Left cardiac atrium (tissue), 4 donors: ENCODE results near the gene SNRNP70. TPM values are rescaled to one million over a fixed set of nuclear protein-coding genes. Genes with fewer than 3 reads are reported as not detected.

ENCODE experiments used
- ATAC-seq, 2 donors: fragments of 200-7000 bp; cut with Tn5 transposase; one replicate each; pipeline ENCODE4 v1.9.1; 2020; ENCODE audit warnings: mild to moderate bottlenecking in 2 of 2, moderate library complexity in 2 of 2
- DNase-seq: peaks from one replicate; pipeline ENCODE4 v3.0.0-alpha.2; 2020
- intact Hi-C, 2 donors: fragments of 100-400 bp; cut with DNase I; formaldehyde crosslinking; loops; one replicate each; pipeline versions ENCODE4 v1.14.1 to v1.15.1; 2022 to 2023
- total RNA-seq, 2 donors: library from RNA; stranded (reverse); fragmentation: NEBNext Ultra II Directional; extraction: Animal tissue kit (Norgen Biotek cat#: 25700); gene quantifications; one replicate each; pipeline ENCODE4 v1.2.1, GENCODE V29; 2021
- donor health status: DM: no; HTN: yes; CAD: no.
- donor health status: DM: no; HTN: yes; CAD: no; lungs with severe emphysema.
- donor health status: DM: yes; HTN: yes; CAD: no.
- donor health status: Dilated cardiomyopathy.

SNRNP70 gene
- total RNA-seq, 2 donors from 2014 or later, result 98.3 to 134 TPM

- intact Hi-C loops, result no loop called here
- ATAC-seq (no peak), DNase-seq (no peak)
Measured at GRCh38 chr19:49153167-49153809, 68.0 kb downstream of the SNRNP70 start.

GRCh38 chr19:49154279-49154678 is 69.0 kb downstream of the SNRNP70 start:
- intact Hi-C loops, result no loop called here
- ATAC-seq (no peak), DNase-seq (no peak)

GRCh38 chr19:49155005-49155819 is 70.0 kb downstream of the SNRNP70 start, which contains the start of gene HRC:
Gene HRC, minus strand, starts transcription at chr19:49155396. Its CDS starts 159 bp downstream, at chr19:49155237.
- intact Hi-C loops, result no loop called here
- peak; percentile 44 to 60 for ATAC-seq

GRCh38 chr19:49155820-49156346 is 70.6 kb downstream of the SNRNP70 start:
- intact Hi-C loops, result no loop called here
- DNase-seq (peak; percentile 48), ATAC-seq (peak; percentile 28 to 43)

More at GRCh38 chr19:49155005-49155819, 70.0 kb downstream of the SNRNP70 start, which contains the start of gene HRC:
- DNase-seq, result peak; percentile 67

- DNase-seq (peak; percentile 96), ATAC-seq (peak; percentile 88 to 90)
- intact Hi-C loops, result no loop called here
Measured at GRCh38 chr19:49157445-49158224, 72.4 kb downstream of the SNRNP70 start, which contains the start of gene TRPM4. Gene TRPM4, plus strand, starts transcription at chr19:49157792. Its CDS starts 75 bp downstream, at chr19:49157867.

Other genes with a start within 250 kb of the SNRNP70 start
- 1 to 10 TPM; 2.8 to 5.4 TPM for gene HSD17B14, start 249.0 kb upstream of the SNRNP70 start, total RNA-seq
- 10 to 100 TPM; 29.6 to 67.1 TPM for gene PLEKHA4, start 216.8 kb upstream of the SNRNP70 start, total RNA-seq
- 10 to 100 TPM; 67.2 to 78.6 TPM for gene PPP1R15A, start 213.0 kb upstream of the SNRNP70 start, total RNA-seq
- gene TULP2, start 186.7 kb upstream of the SNRNP70 start, total RNA-seq, result under 1 TPM in 1 of 2 donors, not detected in 1; 0.50 TPM
- 100 to 1,000 TPM; 279 to 342 TPM for gene NUCB1, start 185.1 kb upstream of the SNRNP70 start, total RNA-seq
- not detected for gene DHDH, start 151.8 kb upstream of the SNRNP70 start, total RNA-seq
- gene BAX, start 130.6 kb upstream of the SNRNP70 start, total RNA-seq, result 10 to 100 TPM; 28.8 to 36.1 TPM
- gene FTL, start 120.1 kb upstream of the SNRNP70 start, total RNA-seq, result 1,000 to 10,000 TPM; 1,813 to 2,086 TPM
- gene GYS1, start 92.1 kb upstream of the SNRNP70 start, total RNA-seq, result 10 to 100 TPM; 66.4 to 95.7 TPM
- 10 to 100 TPM; 39.3 to 50.0 TPM for gene RUVBL2, start 91.6 kb upstream of the SNRNP70 start, total RNA-seq
- gene LHB, start 68.4 kb upstream of the SNRNP70 start, total RNA-seq, result under 1 TPM in 1 of 2 donors, not detected in 1; 0.55 TPM
- gene CGB3, start 61.1 kb upstream of the SNRNP70 start, total RNA-seq, result not detected
- not detected for gene CGB2, start 53.6 kb upstream of the SNRNP70 start, total RNA-seq
- gene CGB1, start 48.6 kb upstream of the SNRNP70 start, total RNA-seq, result not detected
- gene CGB5, start 41.6 kb upstream of the SNRNP70 start, total RNA-seq, result not detected
- gene CGB8, start 36.3 kb upstream of the SNRNP70 start, total RNA-seq, result not detected
- under 1 TPM in 1 of 2 donors, not detected in 1; 0.29 TPM for gene CGB7, start 27.7 kb upstream of the SNRNP70 start, total RNA-seq
- gene NTF4, start 20.6 kb upstream of the SNRNP70 start, total RNA-seq, result 1 to 10 TPM in 1 of 2 donors, under 1 TPM in 1; 0.81 to 1.2 TPM
- gene KCNA7, start 12.8 kb upstream of the SNRNP70 start, total RNA-seq, result 1 to 10 TPM; 2.4 to 3.0 TPM
- gene LIN7B, start 28.9 kb downstream of the SNRNP70 start, total RNA-seq, result 10 to 100 TPM; 11.4 to 14.9 TPM
- 1 to 10 TPM in 1 of 2 donors, under 1 TPM in 1; 0.47 to 1.6 TPM for gene C19orf73, start 33.7 kb downstream of the SNRNP70 start, total RNA-seq
- gene PPFIA3, start 34.1 kb downstream of the SNRNP70 start, total RNA-seq, result 10 to 100 TPM in 1 of 2 donors, 1 to 10 TPM in 1; 6.7 to 11.5 TPM
- gene HRC, start 69.9 kb downstream of the SNRNP70 start, total RNA-seq, result 100 to 1,000 TPM; 480 to 499 TPM
- 10 to 100 TPM; 24.4 to 30.6 TPM for gene TRPM4, start 72.3 kb downstream of the SNRNP70 start, total RNA-seq
- 1 to 10 TPM; 1.1 to 2.0 TPM for gene SLC6A16, start 239.7 kb downstream of the SNRNP70 start, total RNA-seq
- 10 to 100 TPM in 1 of 2 donors, 1 to 10 TPM in 1; 7.1 to 10.6 TPM for gene CD37, start 250.0 kb downstream of the SNRNP70 start, total RNA-seq